ENCODE data around the gene CLDND1. TPM values are rescaled to one million over a fixed set of nuclear protein-coding genes. Genes with fewer than 3 reads are reported as not detected.
"Not testable (repeated sequence)": the region's sequence is repeated elsewhere in the genome, so short reads cannot be mapped to it uniquely, and the experiment has no call there.

The CLDND1 gene
- total and polyA plus RNA-seq, 4 donors, result 21.8 to 55.5 (median 37.1) TPM

DNA sequence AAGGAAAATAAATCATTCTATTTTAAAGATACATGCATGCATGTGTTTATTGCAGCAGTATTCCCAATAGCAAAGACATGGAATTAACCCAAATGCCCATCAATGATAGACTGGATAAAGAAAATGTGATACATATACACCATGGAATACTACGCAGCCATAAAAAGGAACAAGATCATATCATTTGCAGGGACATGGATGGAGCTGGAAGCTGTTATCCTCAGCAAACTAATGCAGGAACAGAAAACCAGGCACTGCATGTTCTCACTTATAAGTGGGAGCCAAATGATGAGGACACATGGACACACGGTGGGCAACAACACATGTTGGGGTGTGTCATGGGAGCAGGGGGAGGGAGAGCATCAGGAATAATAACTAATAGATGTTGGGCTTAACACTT lies 37.1 kb upstream of the CLDND1 start:
- not testable (repeated sequence) for H3K4me1 ChIP-seq (ENCODE audit: control insufficient read depth in 4 of 4, insufficient read depth in 4 of 4, low read length in 3 of 4); DNase-seq (ENCODE audit: low spot score); H3K36me3 ChIP-seq (ENCODE audit: control insufficient read depth in 4 of 4, insufficient read depth in 3 of 4, low read depth in 1 of 4, low read length in 3 of 4); H3K4me3 ChIP-seq (ENCODE audit: low read depth in 1 of 3, low read length in 3 of 3); H3K27ac ChIP-seq (ENCODE audit: low read depth in 1 of 2, low read length in 2 of 2); H3K9ac ChIP-seq (ENCODE audit: low read depth in 1 of 2, low read length in 2 of 2); H3K27me3 ChIP-seq (ENCODE audit: control insufficient read depth in 4 of 4, insufficient read depth in 4 of 4, low read length in 3 of 4); H3K9me3 ChIP-seq (ENCODE audit: control insufficient read depth in 4 of 4, low read length in 3 of 4)
- WGBS, result 97% methylated on average over 2 of the region's 2 CpGs

DNA sequence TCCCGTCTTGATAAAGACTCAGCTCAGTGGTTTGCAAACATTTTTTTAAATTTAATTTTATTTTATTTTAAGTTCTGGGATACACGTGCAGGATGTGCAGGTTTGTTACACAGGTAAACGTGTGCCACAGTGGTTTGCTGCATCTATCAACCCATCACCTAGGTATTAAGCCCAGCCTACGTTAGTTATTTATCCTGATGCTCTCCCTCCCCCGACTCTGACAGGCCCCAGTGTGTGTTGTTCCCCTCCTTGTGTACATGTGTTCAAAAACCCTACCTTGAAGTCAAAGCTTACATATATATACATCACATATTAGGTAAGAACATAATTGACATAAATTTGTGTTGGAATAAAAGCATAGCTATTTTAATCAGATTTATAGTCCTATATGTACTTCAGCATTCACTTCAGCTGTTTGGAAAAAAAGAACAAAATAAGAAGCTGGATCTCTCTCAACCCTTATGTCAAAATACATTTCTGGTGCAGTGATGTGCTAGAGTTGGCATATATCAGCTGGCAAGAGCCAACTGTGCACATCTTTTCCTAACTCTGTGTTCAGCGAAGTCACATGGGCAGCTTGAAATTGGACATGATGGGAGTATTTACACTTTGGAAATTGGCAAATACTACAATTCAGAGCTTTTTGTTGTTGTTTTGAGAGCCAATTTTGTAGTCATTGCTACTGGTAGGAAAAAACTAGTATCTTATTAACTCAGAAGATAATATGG lies 35.6 kb upstream of the CLDND1 start:
- no peaks in the 10 kb centered on the region for H3K4me1 ChIP-seq (ENCODE audit: control insufficient read depth in 4 of 4, insufficient read depth in 4 of 4, low read length in 3 of 4)
- H3K36me3 ChIP-seq (ENCODE audit: control insufficient read depth in 4 of 4, insufficient read depth in 3 of 4, low read depth in 1 of 4, low read length in 3 of 4), result no peaks in the 10 kb centered on the region
- H3K27ac ChIP-seq (ENCODE audit: low read depth in 1 of 2, low read length in 2 of 2), result no peak overlapping the region
- H3K9ac ChIP-seq (ENCODE audit: low read depth in 1 of 2, low read length in 2 of 2), result no peak overlapping the region
- no peaks in the 10 kb centered on the region for H3K9me3 ChIP-seq (ENCODE audit: control insufficient read depth in 4 of 4, low read length in 3 of 4)
- 80% methylated on average over 6 of the region's 6 CpGs for WGBS
- TF ChIP-seq, protein P1, sequence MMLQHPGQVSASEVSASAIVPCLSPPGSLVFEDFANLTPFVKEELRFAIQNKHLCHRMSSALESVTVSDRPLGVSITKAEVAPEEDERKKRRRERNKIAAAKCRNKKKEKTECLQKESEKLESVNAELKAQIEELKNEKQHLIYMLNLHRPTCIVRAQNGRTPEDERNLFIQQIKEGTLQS (IDR thresholded peaks at IDR 0.05), result no peak
- TF ChIP-seq EGR1 (IDR thresholded peaks at IDR 0.05; ENCODE audit: low read depth in 2 of 2), result no peak
- no peak for TF ChIP-seq HNF4A (conservative IDR thresholded peaks at IDR 0.05)
- H3K4me3 ChIP-seq (ENCODE audit: low read depth in 1 of 3, low read length in 3 of 3), result no peak overlapping the region
- DNase-seq (ENCODE audit: low spot score), result no peak
- H3K27me3 ChIP-seq (ENCODE audit: control insufficient read depth in 4 of 4, insufficient read depth in 4 of 4, low read length in 3 of 4), result no peaks in the 10 kb centered on the region

DNA sequence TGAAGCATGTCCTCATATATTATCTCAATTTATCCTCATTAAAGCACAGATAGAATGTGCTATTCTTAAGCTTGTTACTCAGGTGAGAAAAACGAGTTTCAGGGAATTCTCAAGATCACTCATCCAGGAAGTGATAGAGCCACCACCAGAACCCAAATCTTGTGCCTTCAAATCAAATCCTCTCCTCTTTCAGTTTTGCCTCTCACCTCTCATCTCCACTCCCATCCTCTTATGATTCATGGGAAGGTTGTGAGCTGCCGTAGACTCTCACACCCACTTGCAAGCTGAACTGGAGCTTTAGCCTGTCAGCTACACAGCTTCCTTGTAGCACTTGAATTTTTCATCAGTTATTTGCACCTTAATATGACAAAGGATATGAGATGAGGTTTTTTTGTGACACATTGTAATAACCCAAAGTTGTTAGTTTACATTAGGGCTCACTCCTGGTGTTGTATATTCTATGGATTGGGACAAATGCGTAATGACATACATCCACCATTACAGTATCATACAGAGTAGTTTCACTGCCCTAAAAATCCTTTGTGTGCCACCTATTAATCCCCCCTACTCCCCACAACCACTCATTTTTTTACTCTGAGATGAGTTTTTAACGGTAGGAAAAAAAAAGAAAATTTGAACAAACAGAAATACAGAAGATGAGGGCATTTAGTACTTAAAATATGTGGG lies 34.8 kb upstream of the CLDND1 start:
- no peaks in the 10 kb centered on the region for H3K36me3 ChIP-seq (ENCODE audit: control insufficient read depth in 4 of 4, insufficient read depth in 3 of 4, low read depth in 1 of 4, low read length in 3 of 4)
- no peaks in the 10 kb centered on the region for H3K27me3 ChIP-seq (ENCODE audit: control insufficient read depth in 4 of 4, insufficient read depth in 4 of 4, low read length in 3 of 4)
- WGBS, result 74% methylated on average over 4 of the region's 4 CpGs

More for the DNA sequence above, 34.8 kb upstream of the CLDND1 start:
- no peak for DNase-seq (ENCODE audit: low spot score)
- Histone ChIP-seq H3K9ac (ENCODE audit: low read depth in 1 of 2, low read length in 2 of 2) (no peak overlapping the region), H3K9me3 (ENCODE audit: control insufficient read depth in 4 of 4, low read length in 3 of 4) (no peaks in the 10 kb centered on the region), H3K4me3 (ENCODE audit: low read depth in 1 of 3, low read length in 3 of 3) (no peak overlapping the region), H3K27ac (ENCODE audit: low read depth in 1 of 2, low read length in 2 of 2) (no peak overlapping the region), H3K4me1 (ENCODE audit: control insufficient read depth in 4 of 4, insufficient read depth in 4 of 4, low read length in 3 of 4) (no peaks in the 10 kb centered on the region)
- no peak for TF ChIP-seq TAF1 (conservative IDR thresholded peaks at IDR 0.05)
- no peak for TF ChIP-seq RXRA (IDR thresholded peaks at IDR 0.05)
- TF ChIP-seq, protein P1 (IDR thresholded peaks at IDR 0.05), result no peak
- TF ChIP-seq HNF4A (conservative IDR thresholded peaks at IDR 0.05), result no peak
- TF ChIP-seq FOXA1 (IDR thresholded peaks at IDR 0.05), result no peak
- TF ChIP-seq, protein P2, sequence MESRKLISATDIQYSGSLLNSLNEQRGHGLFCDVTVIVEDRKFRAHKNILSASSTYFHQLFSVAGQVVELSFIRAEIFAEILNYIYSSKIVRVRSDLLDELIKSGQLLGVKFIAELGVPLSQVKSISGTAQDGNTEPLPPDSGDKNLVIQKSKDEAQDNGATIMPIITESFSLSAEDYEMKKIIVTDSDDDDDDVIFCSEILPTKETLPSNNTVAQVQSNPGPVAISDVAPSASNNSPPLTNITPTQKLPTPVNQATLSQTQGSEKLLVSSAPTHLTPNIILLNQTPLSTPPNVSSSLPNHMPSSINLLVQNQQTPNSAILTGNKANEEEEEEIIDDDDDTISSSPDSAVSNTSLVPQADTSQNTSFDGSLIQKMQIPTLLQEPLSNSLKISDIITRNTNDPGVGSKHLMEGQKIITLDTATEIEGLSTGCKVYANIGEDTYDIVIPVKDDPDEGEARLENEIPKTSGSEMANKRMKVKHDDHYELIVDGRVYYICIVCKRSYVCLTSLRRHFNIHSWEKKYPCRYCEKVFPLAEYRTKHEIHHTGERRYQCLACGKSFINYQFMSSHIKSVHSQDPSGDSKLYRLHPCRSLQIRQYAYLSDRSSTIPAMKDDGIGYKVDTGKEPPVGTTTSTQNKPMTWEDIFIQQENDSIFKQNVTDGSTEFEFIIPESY (IDR thresholded peaks at IDR 0.05), result no peak
- TF ChIP-seq, protein P3, sequence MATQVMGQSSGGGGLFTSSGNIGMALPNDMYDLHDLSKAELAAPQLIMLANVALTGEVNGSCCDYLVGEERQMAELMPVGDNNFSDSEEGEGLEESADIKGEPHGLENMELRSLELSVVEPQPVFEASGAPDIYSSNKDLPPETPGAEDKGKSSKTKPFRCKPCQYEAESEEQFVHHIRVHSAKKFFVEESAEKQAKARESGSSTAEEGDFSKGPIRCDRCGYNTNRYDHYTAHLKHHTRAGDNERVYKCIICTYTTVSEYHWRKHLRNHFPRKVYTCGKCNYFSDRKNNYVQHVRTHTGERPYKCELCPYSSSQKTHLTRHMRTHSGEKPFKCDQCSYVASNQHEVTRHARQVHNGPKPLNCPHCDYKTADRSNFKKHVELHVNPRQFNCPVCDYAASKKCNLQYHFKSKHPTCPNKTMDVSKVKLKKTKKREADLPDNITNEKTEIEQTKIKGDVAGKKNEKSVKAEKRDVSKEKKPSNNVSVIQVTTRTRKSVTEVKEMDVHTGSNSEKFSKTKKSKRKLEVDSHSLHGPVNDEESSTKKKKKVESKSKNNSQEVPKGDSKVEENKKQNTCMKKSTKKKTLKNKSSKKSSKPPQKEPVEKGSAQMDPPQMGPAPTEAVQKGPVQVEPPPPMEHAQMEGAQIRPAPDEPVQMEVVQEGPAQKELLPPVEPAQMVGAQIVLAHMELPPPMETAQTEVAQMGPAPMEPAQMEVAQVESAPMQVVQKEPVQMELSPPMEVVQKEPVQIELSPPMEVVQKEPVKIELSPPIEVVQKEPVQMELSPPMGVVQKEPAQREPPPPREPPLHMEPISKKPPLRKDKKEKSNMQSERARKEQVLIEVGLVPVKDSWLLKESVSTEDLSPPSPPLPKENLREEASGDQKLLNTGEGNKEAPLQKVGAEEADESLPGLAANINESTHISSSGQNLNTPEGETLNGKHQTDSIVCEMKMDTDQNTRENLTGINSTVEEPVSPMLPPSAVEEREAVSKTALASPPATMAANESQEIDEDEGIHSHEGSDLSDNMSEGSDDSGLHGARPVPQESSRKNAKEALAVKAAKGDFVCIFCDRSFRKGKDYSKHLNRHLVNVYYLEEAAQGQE (IDR thresholded peaks at IDR 0.05), result no peak
- TF ChIP-seq, protein P4, sequence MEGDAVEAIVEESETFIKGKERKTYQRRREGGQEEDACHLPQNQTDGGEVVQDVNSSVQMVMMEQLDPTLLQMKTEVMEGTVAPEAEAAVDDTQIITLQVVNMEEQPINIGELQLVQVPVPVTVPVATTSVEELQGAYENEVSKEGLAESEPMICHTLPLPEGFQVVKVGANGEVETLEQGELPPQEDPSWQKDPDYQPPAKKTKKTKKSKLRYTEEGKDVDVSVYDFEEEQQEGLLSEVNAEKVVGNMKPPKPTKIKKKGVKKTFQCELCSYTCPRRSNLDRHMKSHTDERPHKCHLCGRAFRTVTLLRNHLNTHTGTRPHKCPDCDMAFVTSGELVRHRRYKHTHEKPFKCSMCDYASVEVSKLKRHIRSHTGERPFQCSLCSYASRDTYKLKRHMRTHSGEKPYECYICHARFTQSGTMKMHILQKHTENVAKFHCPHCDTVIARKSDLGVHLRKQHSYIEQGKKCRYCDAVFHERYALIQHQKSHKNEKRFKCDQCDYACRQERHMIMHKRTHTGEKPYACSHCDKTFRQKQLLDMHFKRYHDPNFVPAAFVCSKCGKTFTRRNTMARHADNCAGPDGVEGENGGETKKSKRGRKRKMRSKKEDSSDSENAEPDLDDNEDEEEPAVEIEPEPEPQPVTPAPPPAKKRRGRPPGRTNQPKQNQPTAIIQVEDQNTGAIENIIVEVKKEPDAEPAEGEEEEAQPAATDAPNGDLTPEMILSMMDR (IDR thresholded peaks at IDR 0.05; ENCODE audit: low read depth, low read length, missing input control), result no peak
- no peak for TF ChIP-seq GABPA (IDR thresholded peaks at IDR 0.05 in 1 of 2, conservative IDR thresholded peaks at IDR 0.05 in 1 of 2)
- no peak for TF ChIP-seq NR2F2 (IDR thresholded peaks at IDR 0.05)
- no peak for TF ChIP-seq JUND (IDR thresholded peaks at IDR 0.05)
- TF ChIP-seq YY1 (IDR thresholded peaks at IDR 0.05), result no peak
- no peak for TF ChIP-seq RAD21 (IDR thresholded peaks at IDR 0.05)
- TF ChIP-seq, protein P5, sequence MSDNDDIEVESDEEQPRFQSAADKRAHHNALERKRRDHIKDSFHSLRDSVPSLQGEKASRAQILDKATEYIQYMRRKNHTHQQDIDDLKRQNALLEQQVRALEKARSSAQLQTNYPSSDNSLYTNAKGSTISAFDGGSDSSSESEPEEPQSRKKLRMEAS (IDR thresholded peaks at IDR 0.05), result no peak
- no peak for TF ChIP-seq FOXA2 (IDR thresholded peaks at IDR 0.05)
- no peak for TF ChIP-seq EGR1 (IDR thresholded peaks at IDR 0.05; ENCODE audit: low read depth in 2 of 2)
- TF ChIP-seq SP1 (IDR thresholded peaks at IDR 0.05), result no peak
- TF ChIP-seq HNF4G (IDR thresholded peaks at IDR 0.05), result no peak

All from liver (tissue), 9 donors.